SH-SY5Y (cell line): Measurements from ENCODE around the gene ATP9B.

ENCODE experiments used
- GATA2 ChIP-seq: IDR thresholded peaks from 2 replicates; pipeline ENCODE4 v1.6.1; 2011; ENCODE audit warnings: mild to moderate bottlenecking, low read depth, low read length
- GATA3 ChIP-seq: IDR thresholded peaks from 2 replicates; pipeline ENCODE4 v1.6.1; 2011; ENCODE audit warnings: low read depth, mild to moderate bottlenecking, low read length, moderate library complexity

DNA sequence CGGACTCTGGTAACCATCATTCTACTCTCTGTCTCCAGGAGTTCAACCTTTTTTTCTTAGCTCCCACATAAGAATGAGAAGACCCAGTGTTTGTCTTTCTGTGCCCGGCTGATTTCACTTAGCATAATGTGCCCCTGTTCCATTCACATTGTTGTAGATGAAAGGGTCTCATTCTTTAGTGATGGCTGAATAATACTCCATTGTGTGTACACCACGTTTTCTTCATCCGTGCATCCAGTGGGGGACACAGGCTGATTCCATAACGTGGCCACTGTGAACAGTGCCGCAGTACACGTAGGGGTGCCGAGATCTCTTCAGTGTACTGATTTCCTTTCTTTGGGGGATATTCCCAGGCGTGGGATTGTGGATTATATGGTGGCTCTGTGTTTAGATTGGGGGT lies 254.3 kb downstream of the ATP9B start:
- TF ChIP-seq GATA2 (no peak), GATA3 (no peak)
